ENCODE measurements around the gene SLC6A17. TPM values are rescaled to one million over a fixed set of nuclear protein-coding genes. Genes with fewer than 3 reads are reported as not detected.

Gene SLC6A17
- total RNA-seq, 1 donor from 2014 or later: 0.35 TPM

GRCh38 chr1:110215621-110216515 is 65.6 kb downstream of the SLC6A17 start:
- H3K4me3 ChIP-seq (ENCODE audit: low read depth, low read length): no peak overlapping the region
- DNase-seq (ENCODE audit: low read depth): no peak
- TF ChIP-seq CTCF (conservative IDR thresholded peaks at IDR 0.05; ENCODE audit: low read depth, low read length): no peak

GRCh38 chr1:110216844-110217444 is 66.7 kb downstream of the SLC6A17 start:
- TF ChIP-seq CTCF (conservative IDR thresholded peaks at IDR 0.05; ENCODE audit: low read depth, low read length): no peak
- DNase-seq (ENCODE audit: low read depth): no peak
- no peak overlapping the region for H3K4me3 ChIP-seq (ENCODE audit: low read depth, low read length)

- no peak for DNase-seq (ENCODE audit: low read depth)
- H3K4me3 ChIP-seq (ENCODE audit: low read depth, low read length): no peak overlapping the region
- no peak for TF ChIP-seq CTCF (conservative IDR thresholded peaks at IDR 0.05; ENCODE audit: low read depth, low read length)
Measured at GRCh38 chr1:110218137-110218536, 67.8 kb downstream of the SLC6A17 start.

GRCh38 chr1:110218739-110219138 is 68.4 kb downstream of the SLC6A17 start:
- no peak for DNase-seq (ENCODE audit: low read depth)
- no peak overlapping the region for H3K4me3 ChIP-seq (ENCODE audit: low read depth, low read length)
- TF ChIP-seq CTCF (conservative IDR thresholded peaks at IDR 0.05; ENCODE audit: low read depth, low read length): no peak

GRCh38 chr1:110220324-110220723 is 70.0 kb downstream of the SLC6A17 start:
- H3K4me3 ChIP-seq (ENCODE audit: low read depth, low read length): no peak overlapping the region
- DNase-seq (ENCODE audit: low read depth): no peak
- no peak for TF ChIP-seq CTCF (conservative IDR thresholded peaks at IDR 0.05; ENCODE audit: low read depth, low read length)

- no peak for DNase-seq (ENCODE audit: low read depth)
- TF ChIP-seq CTCF (conservative IDR thresholded peaks at IDR 0.05; ENCODE audit: low read depth, low read length): no peak
- H3K4me3 ChIP-seq (ENCODE audit: low read depth, low read length): no peak overlapping the region
Measured at GRCh38 chr1:110221119-110221518, 70.8 kb downstream of the SLC6A17 start.

Data from epithelial cell of proximal tubule (primary cell).